Activated CD4-positive, CD25-positive, alpha-beta regulatory T cell treated with anti-CD3 and anti-CD28 coated beads, Interleukin-2, amount 50 U/mL, for 24 hours (primary cell): ENCODE data around the gene HMGN1.

ENCODE experiments used
- ATAC-seq, 2 donors: fragments of 150-1000 bp; cut with Tn5 transposase; one replicate each; pipeline ENCODE4 v1.10.0; 2021; ENCODE audit warnings: mild to moderate bottlenecking in 1 of 2, moderate library complexity in 1 of 2

HMGN1 gene

GRCh38 chr21:39330001-39330400, 18.9 kb downstream of the HMGN1 start:
- no peak for ATAC-seq

GRCh38 chr21:39327727-39328126, 21.2 kb downstream of the HMGN1 start:
- ATAC-seq = no peak

GRCh38 chr21:39326607-39327307, 22.1 kb downstream of the HMGN1 start:
- no peak for ATAC-seq

GRCh38 chr21:39325458-39325857, 23.4 kb downstream of the HMGN1 start:
- ATAC-seq = no peak

- ATAC-seq = no peak
These were observed 27.5 kb downstream of the HMGN1 start for GRCh38 chr21:39321424-39321823.

GRCh38 chr21:39319814-39320332, 29.0 kb downstream of the HMGN1 start:
- ATAC-seq = no peak

- no peak for ATAC-seq
These were observed 29.6 kb downstream of the HMGN1 start for GRCh38 chr21:39319251-39319756.

GRCh38 chr21:39318091-39318959, 30.6 kb downstream of the HMGN1 start:
- no peak for ATAC-seq

GRCh38 chr21:39317134-39318090, 31.5 kb downstream of the HMGN1 start:
- ATAC-seq = no peak

GRCh38 chr21:39316729-39317128, 32.2 kb downstream of the HMGN1 start:
- no peak for ATAC-seq

GRCh38 chr21:39315603-39316445, 33.1 kb downstream of the HMGN1 start:
- ATAC-seq = peak; percentile 22 to 37

- peak; percentile 9 to 24 for ATAC-seq
These were observed 34.5 kb downstream of the HMGN1 start for GRCh38 chr21:39314143-39315027.

- peak; percentile 39 to 46 for ATAC-seq
These were observed 35.2 kb downstream of the HMGN1 start, which contains the start of gene BRWD1 for GRCh38 chr21:39313571-39314142. TSS of gene BRWD1 (minus strand) at chr21:39313632. CDS start at chr21:39313491, 141 bp downstream.

GRCh38 chr21:39313042-39313570, 35.8 kb downstream of the HMGN1 start:
- ATAC-seq = peak in 1 of 2 donors; percentile 1

GRCh38 chr21:39312112-39313041, 36.5 kb downstream of the HMGN1 start:
- peak; percentile 82 to 86 for ATAC-seq

GRCh38 chr21:39311164-39311563, 37.7 kb downstream of the HMGN1 start:
- ATAC-seq = no peak

- no peak for ATAC-seq
These were observed 41.4 kb downstream of the HMGN1 start for GRCh38 chr21:39307466-39307865.

GRCh38 chr21:39300587-39300986, 48.3 kb downstream of the HMGN1 start:
- no peak for ATAC-seq
